GM23338 (cell line): ENCODE measurements around the gene CAD.

Experiments
- EZH2phosphoT487 ChIP-seq: fragments of 200-600 bp; sonication (generic); IDR thresholded peaks from one replicate; pipeline ENCODE4 v1.8.1; 2018; ENCODE audit warnings: antibody characterized with exemption; ENCODE audit not compliant: unreplicated experiment
- TF ChIP-seq, protein P1 (sequence below), 2 experiments: fragments of 200-600 bp in 1 of 2; sonication (generic) in 1 of 2; conservative IDR thresholded peaks; 2 replicates each; pipeline versions ENCODE4 v1.5.1 to v1.6.1; 2016 to 2017; ENCODE audit warnings: antibody characterized with exemption in 2 of 2, low read depth in 2 of 2, mild to moderate bottlenecking in 2 of 2, moderate library complexity in 1 of 2

GRCh38 chr2:27205206-27205605 is 12.0 kb upstream of the CAD start:
- TF ChIP-seq, protein P1, sequence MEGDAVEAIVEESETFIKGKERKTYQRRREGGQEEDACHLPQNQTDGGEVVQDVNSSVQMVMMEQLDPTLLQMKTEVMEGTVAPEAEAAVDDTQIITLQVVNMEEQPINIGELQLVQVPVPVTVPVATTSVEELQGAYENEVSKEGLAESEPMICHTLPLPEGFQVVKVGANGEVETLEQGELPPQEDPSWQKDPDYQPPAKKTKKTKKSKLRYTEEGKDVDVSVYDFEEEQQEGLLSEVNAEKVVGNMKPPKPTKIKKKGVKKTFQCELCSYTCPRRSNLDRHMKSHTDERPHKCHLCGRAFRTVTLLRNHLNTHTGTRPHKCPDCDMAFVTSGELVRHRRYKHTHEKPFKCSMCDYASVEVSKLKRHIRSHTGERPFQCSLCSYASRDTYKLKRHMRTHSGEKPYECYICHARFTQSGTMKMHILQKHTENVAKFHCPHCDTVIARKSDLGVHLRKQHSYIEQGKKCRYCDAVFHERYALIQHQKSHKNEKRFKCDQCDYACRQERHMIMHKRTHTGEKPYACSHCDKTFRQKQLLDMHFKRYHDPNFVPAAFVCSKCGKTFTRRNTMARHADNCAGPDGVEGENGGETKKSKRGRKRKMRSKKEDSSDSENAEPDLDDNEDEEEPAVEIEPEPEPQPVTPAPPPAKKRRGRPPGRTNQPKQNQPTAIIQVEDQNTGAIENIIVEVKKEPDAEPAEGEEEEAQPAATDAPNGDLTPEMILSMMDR (conservative IDR thresholded peaks at IDR 0.05; ENCODE audit: low read depth in 2 of 2): no peak
- TF ChIP-seq EZH2phosphoT487: no peak
